ENCODE results near the gene ALDH1L1. TPM values are rescaled to one million over a fixed set of nuclear protein-coding genes. Genes with fewer than 3 reads are reported as not detected.

The ALDH1L1 gene
- total and polyA plus RNA-seq, 2 donors (not counting 1 experiment from before 2014, with no cell fraction given): not detected

DNA sequence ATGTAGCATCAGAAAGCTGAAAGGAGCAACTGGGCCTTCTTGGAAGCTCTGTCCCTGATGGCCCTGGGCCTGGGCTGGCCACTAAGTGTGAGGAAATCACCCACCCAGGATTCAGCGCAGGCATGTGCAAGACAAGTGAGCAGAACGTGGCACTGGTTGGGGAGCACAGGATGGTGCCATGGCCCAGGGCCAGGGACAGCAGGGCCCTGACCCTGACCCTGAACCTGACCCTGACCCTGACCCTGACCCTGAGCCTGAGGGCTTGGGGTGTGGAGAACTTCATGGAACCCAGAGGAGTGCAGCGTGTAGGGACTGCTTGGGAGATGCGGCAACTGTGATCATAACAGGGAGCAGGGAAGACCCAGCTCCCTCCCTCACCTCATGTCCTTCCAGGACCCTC is 5.9 kb upstream of the ALDH1L1 start:
- H3K4me2 ChIP-seq (replicated peaks; ENCODE audit: low read depth, low read length, poor library complexity, severe bottlenecking): no peak overlapping the region
- H3K27me3 Mint-ChIP-seq: peaks cover 32% of the 10 kb centered on the region
- no peaks in the 10 kb centered on the region for H3K79me2 ChIP-seq (ENCODE audit: control insufficient read depth, insufficient read depth, low read length)
- ATAC-seq (ENCODE audit: low read depth) (no peak), DNase-seq (no peak)
- no peak overlapping the region for H3K27ac ChIP-seq (ENCODE audit: low read length in 2 of 2)
- H3K9me3 Mint-ChIP-seq (ENCODE audit: insufficient read depth): no peaks in the 10 kb centered on the region
- intact Hi-C loops (cut with micrococcal nuclease): no loop called here
- H3K27ac Mint-ChIP-seq: no peak overlapping the region
- no peaks in the 10 kb centered on the region for H4K20me1 ChIP-seq (ENCODE audit: control insufficient read depth, insufficient read depth, low read length, poor library complexity, severe bottlenecking)
- no peak overlapping the region for H3K4me3 Mint-ChIP-seq
- no peaks in the 10 kb centered on the region for H3K9me3 ChIP-seq (ENCODE audit: control extremely low read depth in 1 of 3, control insufficient read depth in 2 of 3, insufficient read depth in 1 of 3, low read length in 2 of 3)
- H3K36me3 ChIP-seq (replicated peaks in 1 of 2; ENCODE audit: control extremely low read depth in 1 of 2, control insufficient read depth in 1 of 2, extremely low read depth in 1 of 2, insufficient read depth in 2 of 2, low read length in 1 of 2): no peaks in the 10 kb centered on the region
- ChIA-PET CTCF (no interaction called here), POLR2A (no interaction called here)
- no peak overlapping the region for H2AFZ ChIP-seq (ENCODE audit: insufficient read depth, low read depth, low read length, poor library complexity, severe bottlenecking)
- TF ChIP-seq, protein P1, sequence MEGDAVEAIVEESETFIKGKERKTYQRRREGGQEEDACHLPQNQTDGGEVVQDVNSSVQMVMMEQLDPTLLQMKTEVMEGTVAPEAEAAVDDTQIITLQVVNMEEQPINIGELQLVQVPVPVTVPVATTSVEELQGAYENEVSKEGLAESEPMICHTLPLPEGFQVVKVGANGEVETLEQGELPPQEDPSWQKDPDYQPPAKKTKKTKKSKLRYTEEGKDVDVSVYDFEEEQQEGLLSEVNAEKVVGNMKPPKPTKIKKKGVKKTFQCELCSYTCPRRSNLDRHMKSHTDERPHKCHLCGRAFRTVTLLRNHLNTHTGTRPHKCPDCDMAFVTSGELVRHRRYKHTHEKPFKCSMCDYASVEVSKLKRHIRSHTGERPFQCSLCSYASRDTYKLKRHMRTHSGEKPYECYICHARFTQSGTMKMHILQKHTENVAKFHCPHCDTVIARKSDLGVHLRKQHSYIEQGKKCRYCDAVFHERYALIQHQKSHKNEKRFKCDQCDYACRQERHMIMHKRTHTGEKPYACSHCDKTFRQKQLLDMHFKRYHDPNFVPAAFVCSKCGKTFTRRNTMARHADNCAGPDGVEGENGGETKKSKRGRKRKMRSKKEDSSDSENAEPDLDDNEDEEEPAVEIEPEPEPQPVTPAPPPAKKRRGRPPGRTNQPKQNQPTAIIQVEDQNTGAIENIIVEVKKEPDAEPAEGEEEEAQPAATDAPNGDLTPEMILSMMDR (IDR thresholded peaks at IDR 0.05): no peak
- no peak for TF ChIP-seq EZH2 (IDR thresholded peaks at IDR 0.05; ENCODE audit: borderline replicate concordance, insufficient read depth, low read depth, low read length, poor library complexity, severe bottlenecking)
- no peak overlapping the region for H3K9ac ChIP-seq (ENCODE audit: low read length)
- no peak overlapping the region for H3K4me3 ChIP-seq (ENCODE audit: control extremely low read depth in 1 of 5, extremely low read depth in 1 of 5, insufficient read depth in 1 of 5, low read depth in 2 of 5, low read length in 4 of 5)
- WGBS (ENCODE audit: insufficient coverage): 92% methylated on average over 3 of the region's 4 CpGs
- H3K4me1 Mint-ChIP-seq: peaks cover 3% of the 10 kb centered on the region
- H3K27me3 ChIP-seq (replicated peaks in 1 of 4; ENCODE audit: control extremely low read depth in 1 of 4, control insufficient read depth in 3 of 4, insufficient read depth in 4 of 4, low read length in 3 of 4): peaks cover 0 to 13% (median 7%) of the 10 kb centered on the region in 4 experiments
- H3K4me1 ChIP-seq (ENCODE audit: control insufficient read depth in 2 of 2, insufficient read depth in 2 of 2, low read length in 2 of 2): no peaks in the 10 kb centered on the region

DNA sequence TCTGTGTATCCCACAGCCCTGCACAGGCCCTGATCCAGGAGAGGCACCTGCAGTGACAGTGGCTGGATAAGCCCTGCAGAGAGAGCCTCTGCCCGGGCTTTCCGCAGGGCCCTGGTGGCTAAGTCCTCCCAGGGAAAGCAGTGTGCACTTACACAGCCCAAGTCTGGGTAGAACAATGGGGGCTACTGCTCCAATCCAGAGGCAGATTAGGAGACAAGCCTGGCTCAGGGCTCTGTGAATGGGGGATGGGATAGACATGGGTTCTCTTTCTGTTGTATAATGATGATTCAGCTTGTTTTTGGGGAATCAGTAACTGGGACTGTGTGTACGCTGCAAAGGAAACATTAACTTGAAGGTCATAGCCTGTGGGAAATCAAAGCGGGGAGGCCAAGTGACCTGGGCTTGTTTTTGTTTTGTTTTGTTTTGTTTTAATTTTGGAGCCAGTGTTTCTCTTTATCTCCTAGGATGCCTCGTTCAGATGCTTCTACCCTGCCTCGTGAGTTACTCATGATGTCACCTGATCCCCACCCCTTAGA is 4.1 kb upstream of the ALDH1L1 start:
- Histone ChIP-seq H3K9me3 (ENCODE audit: control extremely low read depth in 1 of 3, control insufficient read depth in 2 of 3, insufficient read depth in 1 of 3, low read length in 2 of 3) (no peaks in the 10 kb centered on the region), H3K4me2 (replicated peaks; ENCODE audit: low read depth, low read length, poor library complexity, severe bottlenecking) (no peak overlapping the region), H3K4me3 (ENCODE audit: control extremely low read depth in 1 of 5, extremely low read depth in 1 of 5, insufficient read depth in 1 of 5, low read depth in 2 of 5, low read length in 4 of 5) (no peak overlapping the region), H3K27ac (ENCODE audit: low read length in 2 of 2) (no peak overlapping the region), H3K27me3 (replicated peaks in 1 of 4; ENCODE audit: control extremely low read depth in 1 of 4, control insufficient read depth in 3 of 4, insufficient read depth in 4 of 4, low read length in 3 of 4) (peaks cover 0 to 13% (median 8%) of the 10 kb centered on the region in 4 experiments), H4K20me1 (ENCODE audit: control insufficient read depth, insufficient read depth, low read length, poor library complexity, severe bottlenecking) (no peaks in the 10 kb centered on the region), H3K36me3 (replicated peaks in 1 of 2; ENCODE audit: control extremely low read depth in 1 of 2, control insufficient read depth in 1 of 2, extremely low read depth in 1 of 2, insufficient read depth in 2 of 2, low read length in 1 of 2) (no peaks in the 10 kb centered on the region), H3K79me2 (ENCODE audit: control insufficient read depth, insufficient read depth, low read length) (no peaks in the 10 kb centered on the region), H3K4me1 (ENCODE audit: control insufficient read depth in 2 of 2, insufficient read depth in 2 of 2, low read length in 2 of 2) (peaks cover 0 to 3% of the 10 kb centered on the region in 2 donors), H3K9ac (ENCODE audit: low read length) (no peak overlapping the region), H2AFZ (ENCODE audit: insufficient read depth, low read depth, low read length, poor library complexity, severe bottlenecking) (no peak overlapping the region)
- Mint-ChIP-seq H3K9me3 (ENCODE audit: insufficient read depth) (no peaks in the 10 kb centered on the region), H3K4me1 (peaks cover 6% of the 10 kb centered on the region), H3K4me3 (no peak overlapping the region), H3K27ac (no peak overlapping the region), H3K27me3 (peaks cover 37% of the 10 kb centered on the region)
- 90% methylated on average over 3 of the region's 6 CpGs for WGBS (ENCODE audit: insufficient coverage)
- ATAC-seq (ENCODE audit: low read depth) (no peak), DNase-seq (no peak)
- TF ChIP-seq, protein P1 (IDR thresholded peaks at IDR 0.05): no peak
- TF ChIP-seq EZH2 (IDR thresholded peaks at IDR 0.05; ENCODE audit: borderline replicate concordance, insufficient read depth, low read depth, low read length, poor library complexity, severe bottlenecking): no peak
- CTCF ChIA-PET: no interaction called here
- POLR2A ChIA-PET: no interaction called here
- intact Hi-C loops (cut with micrococcal nuclease): no loop called here
